HG03175 (cell line): Measurements from ENCODE around the gene RABGAP1L.
"Not testable (repeated sequence)": the region's sequence is repeated elsewhere in the genome, so short reads cannot be mapped to it uniquely, and the experiment has no call there.

Source experiments
- ATAC-seq: cut with Tn5 transposase; IDR thresholded peaks from one replicate; pipeline ENCODE4 v1.9.1; 2021; ENCODE audit warnings: mild to moderate bottlenecking, moderate library complexity; ENCODE audit not compliant: unreplicated experiment

Gene RABGAP1L

DNA sequence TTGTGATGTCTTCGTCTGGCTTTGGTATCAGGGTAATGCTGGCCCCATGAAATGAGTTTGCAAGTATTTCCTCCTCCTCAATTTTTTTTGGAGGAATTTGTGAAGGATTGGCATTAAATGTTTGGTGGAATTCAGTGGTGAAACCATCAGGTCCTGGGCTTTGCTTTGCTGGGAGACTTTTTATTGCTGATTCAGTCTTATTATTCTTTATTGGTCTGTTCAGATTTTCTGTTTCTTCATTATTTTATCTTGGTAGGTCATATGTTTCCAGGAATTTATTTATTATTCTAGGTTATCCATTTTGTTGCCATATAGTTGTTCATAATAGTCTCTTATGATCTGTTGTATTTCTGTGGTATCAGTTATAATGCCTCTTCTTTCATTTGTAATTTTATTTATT lies 126.7 kb downstream of the RABGAP1L start:
- no peak for ATAC-seq

DNA sequence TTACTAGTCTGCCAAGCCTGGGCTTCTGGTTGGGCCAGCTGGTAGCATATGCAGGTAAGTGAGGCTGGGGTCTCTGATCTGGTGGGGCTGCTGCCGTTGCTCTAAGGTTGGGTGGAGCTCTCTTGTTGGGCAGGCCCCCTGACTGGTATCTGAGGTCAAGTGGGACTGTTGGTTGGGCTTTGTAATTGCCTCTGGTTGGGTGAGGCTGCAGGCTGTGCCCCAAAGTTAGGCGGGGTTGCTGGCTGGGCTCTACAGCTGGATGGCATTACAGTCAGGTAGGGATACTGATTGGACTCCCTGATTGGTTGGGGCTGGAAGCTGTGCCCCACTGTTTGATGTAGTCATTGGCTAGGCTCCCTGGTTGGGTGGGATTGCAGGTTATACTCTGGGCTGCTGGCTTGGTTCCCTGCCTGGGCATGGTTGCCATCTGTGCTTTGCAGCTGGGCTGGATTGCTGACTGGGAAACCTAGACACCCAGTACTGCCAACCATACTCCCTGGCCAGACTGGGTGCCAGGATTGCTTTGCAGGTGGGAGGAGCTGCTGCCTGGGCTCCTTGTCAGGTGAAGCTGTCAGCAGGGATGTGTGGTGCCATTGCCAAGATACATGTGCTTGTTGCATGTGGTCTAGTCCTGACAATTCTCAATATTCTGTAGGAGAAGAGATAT lies 130.5 kb downstream of the RABGAP1L start:
- no peak for ATAC-seq

DNA sequence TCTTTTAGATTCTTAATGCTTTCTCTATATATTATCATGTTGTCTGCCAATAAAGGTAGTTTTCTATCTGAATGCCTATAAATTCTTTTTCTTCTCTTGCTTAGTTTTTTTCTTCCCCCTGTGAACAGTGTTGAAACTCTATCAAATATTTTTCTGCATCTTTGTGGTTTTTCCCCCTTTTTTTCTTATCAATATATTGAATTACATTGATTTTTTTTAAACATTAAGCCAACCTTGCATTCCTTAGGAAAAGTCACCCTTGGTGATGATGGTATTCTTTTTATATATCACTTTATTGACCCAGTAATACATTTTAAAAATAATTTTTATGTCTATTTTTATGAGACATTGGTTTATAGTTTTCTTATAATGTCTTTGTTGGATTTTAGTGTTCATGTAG lies 131.7 kb downstream of the RABGAP1L start:
- no peak for ATAC-seq

DNA sequence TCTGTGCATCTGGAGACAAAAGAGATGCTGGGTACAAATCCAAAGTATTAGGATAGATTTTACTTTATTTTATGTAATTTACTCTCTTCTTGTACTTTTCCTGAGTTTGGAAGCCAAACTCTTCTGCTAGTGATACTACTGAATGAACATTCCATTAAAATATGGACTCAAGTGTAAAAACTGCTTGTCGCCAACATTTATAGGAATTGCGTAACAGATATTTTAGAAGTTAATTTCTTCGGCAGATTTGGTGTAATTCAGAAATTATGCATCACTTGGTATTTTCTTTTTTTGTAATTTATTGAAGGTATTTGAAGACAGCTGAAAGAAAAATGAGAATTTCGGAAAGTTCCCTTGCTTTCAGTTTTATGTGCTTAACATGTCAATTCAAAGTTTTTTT lies 137.0 kb downstream of the RABGAP1L start:
- ATAC-seq: no peak

DNA sequence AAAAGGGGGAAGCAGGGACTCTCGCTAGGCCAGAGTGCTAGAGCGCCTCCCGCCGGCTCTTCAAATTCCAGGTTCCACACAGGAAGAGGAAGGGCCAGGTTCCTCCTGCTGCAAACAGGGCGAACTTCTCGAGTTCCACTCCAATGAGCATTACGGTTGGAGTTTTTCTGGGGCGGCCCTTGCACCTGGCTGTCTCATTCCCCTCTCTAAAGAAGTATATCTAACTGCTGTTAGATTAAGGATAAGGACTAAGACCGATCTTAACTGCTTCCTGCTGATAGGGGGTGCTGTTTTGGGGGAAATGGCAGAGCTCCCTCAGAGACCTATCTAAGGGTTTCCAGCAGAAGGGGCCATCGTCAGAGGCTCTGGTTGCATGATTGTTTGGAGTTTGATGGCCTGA lies 138.0 kb downstream of the RABGAP1L start:
- no peak for ATAC-seq

DNA sequence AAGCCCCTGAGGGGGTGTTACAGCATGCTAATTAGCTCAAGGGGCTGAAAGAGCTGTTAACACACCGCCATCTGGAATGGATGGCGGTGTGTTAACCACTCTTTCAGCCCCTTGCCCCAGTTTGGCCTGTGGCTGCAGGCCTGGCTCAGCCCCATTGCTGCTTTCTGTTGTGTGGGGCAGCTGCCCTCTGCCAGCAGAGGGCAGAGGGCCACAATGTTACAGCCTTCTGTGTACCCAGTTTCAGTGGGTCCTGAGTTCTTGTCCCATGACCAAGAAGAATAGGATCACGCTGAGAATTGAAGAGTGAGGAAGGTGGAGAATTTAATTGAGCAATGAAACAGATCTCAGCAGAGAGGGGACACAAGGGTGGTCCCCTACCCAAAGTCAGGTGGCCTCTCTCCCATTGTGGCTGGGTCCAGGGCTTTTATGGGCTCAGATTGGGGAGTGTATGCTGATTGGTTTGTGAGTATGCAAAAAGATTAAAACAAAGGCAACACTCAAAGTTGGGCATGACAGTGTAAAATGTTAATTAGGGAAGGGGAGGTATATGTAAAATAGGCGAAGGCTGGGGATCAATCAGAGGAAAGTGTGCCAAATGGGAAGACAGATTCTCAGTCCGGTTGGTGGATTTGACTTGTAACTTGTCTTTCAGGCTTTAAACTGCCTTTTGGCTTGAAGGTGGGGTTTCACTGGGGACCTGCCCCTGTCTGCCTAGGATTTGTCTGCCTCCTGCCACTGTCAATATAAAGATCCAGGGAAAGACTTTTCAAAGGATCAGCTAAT lies 142.2 kb downstream of the RABGAP1L start:
- ATAC-seq: no peak

DNA sequence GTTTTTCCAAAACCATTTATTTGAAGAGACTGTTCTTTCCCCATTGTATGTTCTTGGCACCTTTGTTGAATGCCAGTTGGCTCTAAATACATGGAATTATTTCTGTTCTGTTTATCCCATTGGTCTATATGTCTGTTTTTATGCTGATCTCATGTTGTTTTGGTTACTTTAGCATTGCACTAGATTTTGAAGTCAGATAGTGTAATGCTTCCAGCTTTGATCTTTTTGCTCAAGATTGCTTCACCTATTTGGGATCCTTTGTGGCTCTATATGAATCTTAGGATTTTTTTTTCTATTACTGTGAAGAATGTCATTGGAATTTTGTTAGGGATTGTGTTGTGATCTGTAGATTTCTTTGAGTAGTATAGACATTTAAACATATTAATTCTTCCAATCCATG lies 149.3 kb downstream of the RABGAP1L start:
- ATAC-seq: no peak

DNA sequence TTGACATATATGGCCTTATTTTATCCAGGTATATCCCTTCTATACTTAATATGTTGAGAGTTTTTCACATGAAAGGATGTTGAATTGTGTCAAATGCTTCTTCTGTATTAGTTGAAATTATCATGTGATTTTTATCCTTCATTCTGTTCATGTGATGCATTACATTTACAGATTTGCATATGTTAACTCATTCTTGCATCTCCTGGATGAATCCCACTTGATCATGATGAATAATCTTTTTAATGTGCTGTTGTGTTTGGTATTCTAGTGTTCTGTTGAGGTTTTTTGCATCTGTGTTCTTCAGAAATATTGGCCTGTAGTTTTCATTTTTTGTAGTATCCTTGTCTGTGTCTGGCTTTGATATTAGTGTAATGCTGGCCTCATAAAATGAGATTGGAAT lies 150.2 kb downstream of the RABGAP1L start:
- no peak for ATAC-seq

DNA sequence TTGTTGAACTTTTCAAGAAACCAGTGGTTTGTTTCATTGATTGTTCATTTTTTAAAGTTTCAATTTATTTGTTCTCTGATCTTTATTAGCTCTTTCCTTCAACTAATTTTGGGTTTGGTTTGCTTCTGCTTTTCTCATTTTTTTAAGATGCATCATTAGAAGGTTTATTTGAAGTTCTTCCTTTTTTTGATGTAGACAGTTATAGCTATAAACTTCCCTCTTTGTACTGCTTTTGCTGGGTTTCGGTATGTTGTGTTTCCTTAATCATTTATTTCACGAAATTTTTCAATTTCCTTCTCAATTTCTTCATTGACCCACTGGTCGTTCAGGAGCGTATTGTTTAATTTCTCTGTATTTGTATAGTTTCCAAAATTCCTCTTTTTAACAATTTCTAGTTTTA lies 155.1 kb downstream of the RABGAP1L start:
- ATAC-seq: no peak

DNA sequence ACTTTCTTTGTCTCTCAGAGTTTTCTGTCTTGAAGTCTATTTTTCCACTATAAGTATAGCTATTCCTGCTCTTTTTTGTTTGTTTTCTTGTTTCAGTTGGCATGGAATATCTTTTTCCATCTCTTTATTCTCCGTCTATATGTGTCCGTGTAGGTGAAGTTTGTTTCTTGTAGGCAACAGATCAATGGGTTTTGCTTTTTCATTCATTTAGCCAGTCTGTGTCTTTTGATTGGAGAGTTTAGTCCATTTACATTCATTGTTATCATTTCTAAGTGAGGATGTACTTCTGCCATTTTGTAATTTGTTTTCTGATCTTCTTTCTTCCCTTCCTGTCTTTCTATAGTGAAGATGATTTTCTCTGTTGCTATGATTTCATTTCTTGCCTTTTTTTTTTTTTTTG lies 155.9 kb downstream of the RABGAP1L start:
- ATAC-seq: no peak

DNA sequence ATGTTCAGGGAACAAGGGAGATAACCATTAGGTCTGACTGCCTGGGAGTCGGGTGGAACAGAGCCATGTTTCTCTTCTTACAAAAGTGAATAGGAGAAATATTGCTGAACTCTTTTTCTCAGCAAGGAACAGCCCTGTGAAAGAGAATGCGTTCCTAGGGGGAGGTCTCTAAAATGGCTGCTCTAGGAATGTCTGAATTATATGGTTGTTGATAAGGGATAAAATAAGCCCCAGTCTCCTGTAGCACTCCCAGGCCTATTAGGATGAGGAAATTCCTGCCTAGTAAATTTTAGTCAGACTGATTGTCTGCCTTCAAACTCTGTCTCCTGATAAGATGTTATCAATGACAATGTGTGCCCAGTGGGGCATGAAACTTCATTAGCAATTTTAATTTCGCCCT lies 161.6 kb downstream of the RABGAP1L start:
- not testable (repeated sequence) for ATAC-seq

DNA sequence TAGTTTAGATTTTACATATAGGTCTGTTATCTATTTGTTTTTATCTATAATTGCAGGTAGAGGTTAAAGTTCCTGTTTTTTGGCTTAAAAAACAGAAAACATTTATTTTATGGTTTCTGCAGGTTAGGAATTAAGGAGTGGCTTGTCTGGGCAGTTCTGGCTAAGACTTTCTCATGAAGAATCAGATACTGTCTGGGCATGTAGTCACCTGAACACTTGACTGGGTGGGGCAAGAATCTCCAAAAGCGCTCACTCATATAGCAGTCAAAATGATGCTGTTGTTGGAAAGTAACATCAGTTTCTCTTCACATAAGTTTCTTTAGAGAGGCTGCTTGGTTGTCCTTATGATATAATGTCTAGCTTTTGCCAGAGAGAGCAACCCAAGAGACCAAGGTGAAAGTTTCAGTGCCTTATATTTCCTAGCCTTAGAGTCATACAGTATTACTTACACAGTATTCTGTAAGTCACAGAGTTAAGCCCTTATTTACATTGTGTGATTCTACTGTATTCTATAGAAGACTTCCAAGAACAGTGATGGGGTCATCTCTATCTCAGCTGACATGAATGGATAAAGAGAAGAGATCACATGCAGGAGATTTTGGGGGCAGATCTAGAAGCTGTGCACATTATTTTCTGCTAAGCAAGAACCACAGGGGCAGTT lies 163.0 kb downstream of the RABGAP1L start:
- no peak for ATAC-seq

DNA sequence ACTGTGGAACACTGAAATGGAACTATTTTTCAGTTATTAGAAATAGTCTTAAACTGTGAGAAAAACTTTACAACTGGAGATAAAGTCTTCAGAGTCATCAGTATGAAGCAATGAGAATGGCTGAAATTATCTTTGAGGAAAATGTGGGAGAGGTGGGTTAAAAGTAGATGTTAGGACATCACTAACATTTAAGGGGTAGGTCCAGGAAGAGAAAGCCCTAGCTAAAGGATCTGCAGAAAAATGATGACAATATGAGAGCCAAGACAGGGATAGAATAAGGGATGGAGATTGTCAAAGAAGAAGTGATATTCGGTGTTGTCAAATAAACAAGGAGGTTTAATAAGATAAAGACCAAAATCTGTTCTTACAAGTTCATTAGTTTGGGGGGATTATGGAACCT lies 165.2 kb downstream of the RABGAP1L start:
- no peak for ATAC-seq

DNA sequence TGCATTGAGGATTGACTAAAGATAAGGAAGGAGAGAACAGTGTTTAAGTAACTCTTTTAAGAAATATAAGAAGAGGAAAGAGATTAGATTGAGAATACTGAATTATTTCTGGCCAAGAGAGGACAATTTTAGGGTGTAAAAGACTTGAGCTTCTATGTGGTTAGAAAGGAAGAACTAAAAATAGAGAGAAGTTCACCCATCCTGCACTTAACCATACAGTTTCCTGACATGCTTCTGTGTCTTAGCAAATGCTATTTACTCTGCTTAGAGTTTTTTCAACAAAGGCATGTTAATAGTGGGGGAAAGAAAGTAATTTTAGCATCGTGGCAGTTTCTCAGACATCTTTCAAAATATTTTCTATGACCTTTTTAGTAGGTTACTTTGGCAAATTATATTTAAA lies 165.6 kb downstream of the RABGAP1L start:
- ATAC-seq: no peak

DNA sequence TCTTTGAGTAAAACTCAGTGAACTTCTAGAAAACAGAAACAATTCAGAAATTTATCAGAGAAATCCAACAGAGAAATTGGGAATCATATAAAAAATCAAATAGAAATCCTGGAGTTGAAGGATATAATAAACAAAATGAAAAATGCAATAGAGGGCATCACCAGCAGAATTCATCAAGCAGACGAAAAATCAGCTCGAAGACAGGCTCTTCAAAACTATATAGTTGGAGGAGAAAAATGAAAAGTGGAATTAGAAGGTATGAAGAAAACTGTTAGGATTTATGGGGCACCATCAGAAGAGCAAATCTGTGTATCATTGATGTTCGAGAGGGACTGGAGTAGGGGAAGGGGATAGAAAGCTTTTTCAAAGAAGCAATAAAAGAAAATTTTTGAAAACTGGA lies 167.0 kb downstream of the RABGAP1L start:
- no peak for ATAC-seq

DNA sequence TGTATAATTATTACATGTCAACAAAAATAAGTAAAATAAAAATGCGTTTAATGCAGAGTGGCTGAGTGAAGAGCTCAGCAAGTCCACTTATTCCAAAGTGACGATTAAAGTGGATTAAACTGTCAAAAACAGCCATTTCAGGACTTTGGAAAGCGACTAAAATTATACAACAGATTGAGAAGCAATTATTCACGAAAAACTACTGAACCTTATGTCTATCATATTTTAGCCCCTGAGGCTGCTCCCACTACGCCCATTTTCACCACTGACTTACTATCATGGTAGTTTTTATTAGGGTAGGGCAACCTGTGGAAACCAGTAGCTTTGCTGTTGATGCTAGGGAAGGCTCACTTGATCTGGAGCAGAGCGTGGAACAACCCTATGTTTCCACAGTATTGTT lies 174.1 kb downstream of the RABGAP1L start:
- ATAC-seq: no peak

DNA sequence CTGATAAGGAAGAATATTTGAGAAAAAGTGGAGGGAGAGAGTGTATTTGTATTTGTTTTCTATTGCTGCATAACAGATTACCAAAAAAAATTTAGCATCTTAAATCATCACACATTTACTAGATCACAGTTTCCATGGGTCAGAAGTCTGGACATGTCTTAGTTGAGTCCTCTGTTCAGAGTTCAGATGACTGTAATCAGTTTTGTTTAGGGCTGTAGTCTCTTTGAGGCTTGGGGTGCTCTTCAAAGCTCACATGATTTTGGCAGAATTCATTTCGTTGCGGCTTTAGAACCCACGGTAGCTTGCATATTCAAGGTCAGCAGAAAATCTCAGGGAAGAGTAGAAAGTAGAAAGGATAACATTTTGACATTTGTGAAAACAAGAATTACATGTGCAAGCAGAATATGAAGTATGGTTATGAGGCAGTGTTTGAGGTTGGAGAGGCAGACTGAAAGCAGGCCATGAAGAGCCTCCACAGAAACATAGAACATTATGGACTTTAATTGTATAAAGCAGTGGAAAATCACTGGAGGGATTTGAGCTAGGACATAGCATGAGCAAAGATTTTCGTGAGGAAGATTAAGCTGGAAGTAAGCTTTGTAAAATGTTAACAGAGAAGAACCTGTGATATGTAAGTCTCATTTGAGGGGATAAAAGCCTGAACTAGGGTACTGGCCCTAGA lies 177.8 kb downstream of the RABGAP1L start:
- ATAC-seq: no peak

DNA sequence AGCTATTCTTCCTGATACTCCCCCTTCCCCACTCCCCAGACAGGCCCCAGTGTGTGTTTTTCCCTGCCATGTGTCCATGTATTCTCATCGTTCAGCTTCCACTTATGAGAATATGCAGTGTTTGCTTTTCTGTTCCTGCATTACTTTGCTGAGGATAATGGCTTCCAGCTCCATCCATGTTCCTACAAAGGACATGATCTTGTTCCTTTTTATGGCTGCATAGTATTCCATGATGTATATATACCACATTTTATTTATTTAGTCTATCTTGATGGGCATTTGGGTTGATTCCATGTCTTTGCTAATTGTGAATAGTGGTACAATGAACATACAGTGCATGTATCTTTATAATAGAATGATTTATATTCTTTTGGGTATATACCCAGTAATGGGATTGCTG lies 181.1 kb downstream of the RABGAP1L start:
- not testable (repeated sequence) for ATAC-seq

DNA sequence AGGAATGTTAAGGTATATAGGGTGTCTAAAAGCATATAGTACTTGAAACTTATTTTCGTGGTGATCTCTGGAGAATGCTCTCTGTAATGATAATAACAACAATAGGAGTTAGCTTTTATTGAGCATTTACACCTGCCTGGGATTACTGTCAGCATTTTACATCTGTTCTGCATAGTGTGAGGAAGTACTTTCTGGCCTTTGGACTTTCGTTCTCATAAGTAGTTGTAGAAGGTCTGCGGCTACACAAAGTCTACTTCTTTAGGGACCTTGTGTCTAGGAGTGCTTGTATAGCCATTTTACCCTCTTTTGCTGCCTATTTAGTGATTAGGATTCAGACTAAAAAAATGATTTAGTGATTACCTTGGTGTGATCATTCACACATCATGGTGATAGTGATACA lies 184.8 kb downstream of the RABGAP1L start:
- ATAC-seq: peak; percentile 92

DNA sequence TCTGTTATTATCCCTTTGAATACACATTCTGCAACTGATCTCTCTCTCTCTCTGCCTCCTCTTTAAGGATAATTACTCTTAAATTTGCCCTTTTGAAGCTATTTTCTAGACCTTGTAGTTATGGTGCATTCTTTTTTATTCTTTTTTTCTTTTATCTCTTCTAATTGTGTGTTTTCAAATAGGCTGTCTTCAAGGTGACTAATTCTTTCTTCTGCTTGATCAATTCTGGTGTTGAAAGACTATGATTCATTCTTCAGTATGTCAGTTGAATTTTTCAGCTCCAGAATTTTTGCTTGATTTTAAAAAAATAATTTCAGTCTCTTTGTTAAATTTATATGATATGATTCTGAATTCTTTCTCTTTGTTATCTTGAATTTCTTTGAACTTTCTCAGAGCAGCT lies 192.8 kb downstream of the RABGAP1L start:
- no peak for ATAC-seq

DNA sequence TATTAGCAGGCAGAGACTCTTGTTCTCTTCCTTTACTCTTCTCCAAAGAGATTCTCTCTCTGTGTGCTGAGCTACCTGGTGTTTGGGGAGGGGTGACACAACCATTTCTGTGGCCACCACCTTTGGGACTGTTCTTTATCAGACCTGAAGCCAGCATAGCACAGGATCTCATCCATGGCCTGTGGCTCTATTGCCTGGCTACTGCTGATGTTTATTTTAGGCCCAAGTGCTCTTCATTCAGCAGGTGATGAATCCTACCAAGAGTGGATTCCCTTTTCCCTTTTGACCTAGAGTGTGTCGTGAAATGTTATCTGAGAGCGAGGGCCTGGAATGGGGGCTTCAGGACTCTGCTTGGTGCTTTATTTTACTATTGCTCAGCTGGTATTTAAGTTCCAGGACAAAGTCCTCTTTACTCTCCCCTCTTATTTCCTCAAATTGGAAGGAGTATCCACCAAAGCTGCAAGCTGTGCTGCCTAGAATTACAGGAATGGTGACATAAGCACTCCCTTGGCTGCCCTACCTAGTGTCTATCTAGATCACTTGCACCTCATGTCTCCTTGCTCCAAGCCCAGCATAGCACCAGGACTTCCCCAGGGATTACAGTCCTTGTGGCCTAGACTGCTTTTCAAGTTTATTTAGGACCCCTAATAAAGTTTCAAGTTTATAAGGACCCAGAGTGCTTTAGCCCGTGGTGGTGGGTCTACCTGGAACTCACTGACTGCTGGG lies 193.7 kb downstream of the RABGAP1L start:
- no peak for ATAC-seq
